Cardiac fibroblast (primary cell): ENCODE measurements around the gene NEURL1B.

Experiments used
- DNase-seq, 2 donors: peaks; one replicate each; pipeline versions ENCODE4 v3.0.0 to v3.0.0-alpha.2; 2010; ENCODE audit warnings: low read depth in 2 of 2
- H3K4me3 ChIP-seq, 2 donors: replicated peaks in 1 of 2; 1 replicate in 1 of 2; 2 replicates in 1 of 2; pipeline ENCODE4 v1.5.1; 2011; ENCODE audit warnings: low read depth in 2 of 2, low read length in 2 of 2, mild to moderate bottlenecking in 2 of 2, moderate library complexity in 1 of 2
- CTCF ChIP-seq: IDR thresholded peaks from one replicate; pipeline ENCODE4 v1.5.1; 2011; ENCODE audit warnings: low read depth, mild to moderate bottlenecking, low read length, inconsistent platforms

NEURL1B gene

GRCh38 chr5:172713113-172713808, 72.2 kb downstream of the NEURL1B start:
- no peak overlapping the region for H3K4me3 ChIP-seq
- DNase-seq: peak; percentile 39 to 46
- peak; percentile 86 for TF ChIP-seq CTCF

GRCh38 chr5:172713809-172714490, 72.9 kb downstream of the NEURL1B start:
- DNase-seq: no peak
- H3K4me3 ChIP-seq: no peak overlapping the region
- TF ChIP-seq CTCF: no peak

- H3K4me3 ChIP-seq: no peak overlapping the region
- TF ChIP-seq CTCF: peak; percentile 96
- DNase-seq: peak; percentile 77 to 89
Measured at GRCh38 chr5:172714491-172715420, 73.7 kb downstream of the NEURL1B start.

GRCh38 chr5:172715421-172715780, 74.3 kb downstream of the NEURL1B start:
- peak in 1 of 2 donors; percentile 36 for DNase-seq
- no peak overlapping the region for H3K4me3 ChIP-seq
- TF ChIP-seq CTCF: no peak

- no peak overlapping the region for H3K4me3 ChIP-seq
- TF ChIP-seq CTCF: no peak
- no peak for DNase-seq
Measured at GRCh38 chr5:172715931-172716682, 75.0 kb downstream of the NEURL1B start.

GRCh38 chr5:172716796-172717313, 75.8 kb downstream of the NEURL1B start:
- TF ChIP-seq CTCF: peak; percentile 88
- no peak overlapping the region for H3K4me3 ChIP-seq
- DNase-seq: peak; percentile 89 to 90
